Measurements from ENCODE around the gene STX10.

GRCh38 chr19:13160557-13160956 lies 10.4 kb upstream of the STX10 start:
- no peak for TF ChIP-seq CTCF (IDR thresholded peaks at IDR 0.05; ENCODE audit: poor library complexity)
- no peak for TF ChIP-seq EZH2phosphoT487 (IDR thresholded peaks at IDR 0.05; ENCODE audit: low read depth, severe bottlenecking, unreplicated experiment)

Measured in hepatocyte (in vitro differentiated cells).